SK-N-SH (cell line): ENCODE measurements around the gene MAGI2. TPM values are rescaled to one million over a fixed set of nuclear protein-coding genes. Genes with fewer than 3 reads are reported as not detected.
A peak's percentile ranks its signal among the peaks of the same experiment; 100 is the strongest.

Experiments
- CTCF ChIA-PET: fragments of 300-600, 350-600 bp; formaldehyde crosslinking; extraction: SDS; loops from one replicate; lab custom pipeline; 2021; lab: Yijun Ruan, JAX
- POLR2A ChIA-PET: fragments of 350-600 bp; sonication (Branson Sonifier 250); formaldehyde crosslinking; extraction: SDS; loops from one replicate; lab custom pipeline; 2020; ENCODE audit warnings: antibody characterized with exemption, inconsistent platforms; lab: Yijun Ruan, JAX
- DNase-seq: peaks from one replicate; pipeline ENCODE4 v3.0.0; 2012
- H2AFZ ChIP-seq: fragments of 200-600 bp; sonication (generic); 2 replicates; pipeline ENCODE4 v1.8.1; 2016; ENCODE audit warnings: antibody characterized with exemption, mild to moderate bottlenecking, low read depth
- H3F3A ChIP-seq: fragments of 200-600 bp; sonication (generic); replicated peaks from 2 replicates; pipeline ENCODE3; 2016; ENCODE audit warnings: antibody characterized with exemption, mild to moderate bottlenecking; ENCODE audit not compliant: insufficient read depth
- H3K27ac ChIP-seq, 2 experiments: fragments of 200-500 bp in 1 of 2; fragments of 200-600 bp in 1 of 2; sonication (Bioruptor generic) in 1 of 2; sonication (generic), shearing (Covaris generic) in 1 of 2; 2 replicates each; pipeline versions ENCODE4 v1.5.1 to v1.6.1; 2014 to 2016; ENCODE audit warnings: low read depth in 2 of 2, inconsistent platforms in 1 of 2, low read length in 1 of 2, mild to moderate bottlenecking in 1 of 2, mixed read lengths in 1 of 2
- H3K27me3 ChIP-seq: fragments of 200-600 bp; sonication (generic), shearing (Covaris generic); 2 replicates; pipeline ENCODE4 v1.6.1; 2016; ENCODE audit warnings: mixed run types; ENCODE audit not compliant: insufficient read depth
- H3K36me3 ChIP-seq, 2 experiments: fragments of 200-500 bp in 1 of 2; fragments of 200-600 bp in 1 of 2; sonication (Bioruptor generic) in 1 of 2; sonication (generic) in 1 of 2; replicated peaks in 1 of 2; 2 replicates each; pipeline versions ENCODE3 to v1.5.1; 2014 to 2016; ENCODE audit warnings: low read length in 1 of 2, mild to moderate bottlenecking in 1 of 2; ENCODE audit not compliant: insufficient read depth in 2 of 2, control insufficient read depth in 1 of 2
- H3K4me1 ChIP-seq, 2 experiments: fragments of 200-500 bp in 1 of 2; fragments of 200-600 bp in 1 of 2; sonication (Bioruptor generic) in 1 of 2; sonication (generic), shearing (Covaris generic) in 1 of 2; 2 replicates each; pipeline versions ENCODE4 v1.5.1 to v1.6.1; 2014 to 2016; ENCODE audit warnings: low read depth in 1 of 2, low read length in 1 of 2, mixed run types in 1 of 2; ENCODE audit not compliant: insufficient read depth in 2 of 2, control insufficient read depth in 1 of 2
- H3K4me2 ChIP-seq: fragments of 200-600 bp; sonication (generic), shearing (Covaris generic); 2 replicates; pipeline ENCODE4 v1.6.1; 2017; ENCODE audit warnings: mixed run types
- H3K4me3 ChIP-seq, 2 experiments: fragments of 200-500 bp in 1 of 2; fragments of 200-600 bp in 1 of 2; sonication (Bioruptor generic) in 1 of 2; sonication (generic), shearing (Covaris generic) in 1 of 2; 2 replicates each; pipeline versions ENCODE4 v1.5.1 to v1.8.1; 2014 to 2016; ENCODE audit warnings: low read depth in 2 of 2, inconsistent platforms in 1 of 2, low read length in 1 of 2, mild to moderate bottlenecking in 1 of 2, mixed read lengths in 1 of 2, moderate library complexity in 1 of 2
- H3K79me2 ChIP-seq: fragments of 200-600 bp; sonication (generic); 2 replicates; pipeline ENCODE4 v1.8.1; 2017; ENCODE audit warnings: mild to moderate bottlenecking; ENCODE audit not compliant: insufficient read depth
- H3K9ac ChIP-seq: fragments of 200-600 bp; sonication (generic); 2 replicates; pipeline ENCODE4 v1.6.1; 2017; ENCODE audit warnings: mixed run types
- H3K9me2 ChIP-seq: fragments of 200-600 bp; sonication (generic); 2 replicates; pipeline ENCODE4 v1.6.1; 2017; ENCODE audit warnings: mixed run types
- H3K9me3 ChIP-seq: fragments of 200-600 bp; sonication (generic); 2 replicates; pipeline ENCODE4 v1.6.1; 2017; ENCODE audit warnings: mixed run types, mild to moderate bottlenecking, moderate library complexity
- H4K20me1 ChIP-seq: fragments of 200-600 bp; sonication (generic); 2 replicates; pipeline ENCODE4 v1.6.1; 2017; ENCODE audit warnings: mild to moderate bottlenecking, mixed run types; ENCODE audit not compliant: insufficient read depth
- CHD2 ChIP-seq: fragments of 150-350 bp; IDR thresholded peaks from 2 replicates; pipeline ENCODE4 v1.6.1; 2018; ENCODE audit warnings: low read length; ENCODE audit not compliant: partially characterized antibody
- ELF1 ChIP-seq: IDR thresholded peaks from 2 replicates; pipeline ENCODE4 v1.4.0; 2012
- EP300 ChIP-seq, 2 experiments: IDR thresholded peaks; 2 replicates each; pipeline versions ENCODE4 v1.4.0 to v1.6.1; 2012; ENCODE audit warnings: borderline replicate concordance in 1 of 2, low read depth in 1 of 2, low read length in 1 of 2
- FOSL2 ChIP-seq: IDR thresholded peaks from 2 replicates; pipeline ENCODE4 v1.4.0; 2012; ENCODE audit warnings: low read depth, mild to moderate bottlenecking, moderate library complexity, borderline replicate concordance
- FOXJ3 ChIP-seq: sonication (generic); formaldehyde crosslinking; IDR thresholded peaks from 2 replicates; pipeline ENCODE4 v1.5.1; 2020; ENCODE audit warnings: mild to moderate bottlenecking, missing genetic modification reagents
- FOXM1 ChIP-seq: IDR thresholded peaks from 2 replicates; pipeline ENCODE4 v1.4.0; 2012; ENCODE audit warnings: low read depth, mild to moderate bottlenecking
- GATA2 ChIP-seq: sonication (generic); formaldehyde crosslinking; IDR thresholded peaks from 2 replicates; pipeline ENCODE4 v1.5.0; 2020; ENCODE audit warnings: mild to moderate bottlenecking, missing genetic modification reagents
- MXI1 ChIP-seq: IDR thresholded peaks from 2 replicates; pipeline ENCODE4 v1.6.1; 2012; ENCODE audit warnings: mild to moderate bottlenecking, low read depth, low read length, improper control_type of control experiment
- POLR2AphosphoS5 ChIP-seq: IDR thresholded peaks from 2 replicates; pipeline ENCODE4 v1.6.1; 2012; ENCODE audit warnings: low read depth, low read length
- RFX5 ChIP-seq: IDR thresholded peaks from 2 replicates; pipeline ENCODE4 v1.6.1; 2012; ENCODE audit warnings: mild to moderate bottlenecking, improper control_type of control experiment, low read length
- RXRA ChIP-seq: IDR thresholded peaks from 2 replicates; pipeline ENCODE4 v1.4.0; 2012; ENCODE audit warnings: low read depth, mild to moderate bottlenecking, borderline replicate concordance
- SIN3A ChIP-seq: IDR thresholded peaks from 2 replicates; pipeline ENCODE4 v1.6.1; 2012; ENCODE audit warnings: low read depth, mild to moderate bottlenecking, low read length, moderate library complexity, borderline replicate concordance
- TAF1 ChIP-seq: IDR thresholded peaks from 2 replicates; pipeline ENCODE4 v1.6.1; 2012; ENCODE audit warnings: low read depth, mild to moderate bottlenecking, low read length, moderate library complexity, borderline replicate concordance
- TCF12 ChIP-seq: IDR thresholded peaks from 2 replicates; pipeline ENCODE4 v1.4.0; 2012
- TEAD4 ChIP-seq: IDR thresholded peaks from 2 replicates; pipeline ENCODE4 v1.4.0; 2012; ENCODE audit warnings: mild to moderate bottlenecking, borderline replicate concordance; ENCODE audit not compliant: insufficient read depth
- WGBS: methylation state at CpG from one replicate; pipeline ENCODE4 v1.1.6; 2017; ENCODE audit warnings: low lambda C conversion rate; 5-methylcytosine and 5-hydroxymethylcytosine counted together
- polyA plus RNA-seq, 3 experiments: library from polyadenylated mRNA; depleted of rRNA; stranded (reverse); fragments of >200 nt; gene quantifications; 2 replicates each; pipeline ENCODE4 v1.2.3, GENCODE V29; 2012
- TF ChIP-seq, protein P1 (sequence below): IDR thresholded peaks from 2 replicates; pipeline ENCODE4 v1.6.1; 2012; ENCODE audit warnings: mild to moderate bottlenecking, low read depth, low read length, moderate library complexity
- TF ChIP-seq, protein P2 (sequence below): IDR thresholded peaks from 2 replicates; pipeline ENCODE4; 2012
- TF ChIP-seq, protein P3 (sequence below): IDR thresholded peaks from 2 replicates; pipeline ENCODE4 v1.4.0; 2012; ENCODE audit warnings: low read depth
- TF ChIP-seq, protein P4 (sequence below): fragments of 150-350 bp; IDR thresholded peaks from 2 replicates; pipeline ENCODE4 v1.6.1; 2016; ENCODE audit warnings: mild to moderate bottlenecking, low read depth, low read length
- TF ChIP-seq, protein P5 (sequence below): fragments of 150-350 bp; IDR thresholded peaks from 2 replicates; pipeline ENCODE4 v1.6.1; 2017; ENCODE audit warnings: antibody characterized with exemption, low read length, low read depth, borderline replicate concordance

The MAGI2 gene
- polyA plus RNA-seq, 1 of the 3 experiments (the other 2 are of a cell fraction) = 1.1 TPM

DNA sequence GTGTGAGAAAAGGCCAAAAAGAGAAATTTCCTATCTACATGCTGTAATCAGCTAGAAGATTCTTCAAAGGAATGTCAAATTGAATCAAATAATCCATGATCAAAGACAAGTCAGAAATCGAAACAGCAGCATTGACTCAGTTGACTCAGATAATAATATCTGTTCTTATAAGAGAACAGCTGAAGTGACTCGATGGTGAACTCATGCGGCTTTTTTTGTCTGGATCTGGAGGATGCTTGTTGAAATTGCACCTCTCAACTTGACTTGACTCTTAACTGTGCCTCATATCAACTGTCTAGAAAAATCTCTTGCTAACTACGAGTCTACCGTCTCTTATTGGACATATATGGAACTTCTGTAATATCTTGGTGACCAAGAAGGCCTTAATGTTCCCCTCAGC, 1055.4 kb downstream of the MAGI2 start:
- no peaks in the 10 kb centered on the region for H3K36me3 ChIP-seq
- 79% methylated on average over 5 of the region's 5 CpGs for WGBS
- ChIA-PET CTCF (no interaction called here), POLR2A (no interaction called here)
- H3K79me2 ChIP-seq = no peaks in the 10 kb centered on the region
- no peaks in the 10 kb centered on the region for H3K9me3 ChIP-seq
- H3K4me3 ChIP-seq = no peak overlapping the region
- no peaks in the 10 kb centered on the region for H3K27me3 ChIP-seq
- no peaks in the 10 kb centered on the region for H3F3A ChIP-seq
- H3K27ac ChIP-seq = no peak overlapping the region
- no peak for DNase-seq
- H3K4me1 ChIP-seq = no peaks in the 10 kb centered on the region
- H3K4me2 ChIP-seq = no peak overlapping the region
- no peak for TF ChIP-seq FOSL2
- TF ChIP-seq, protein P1, sequence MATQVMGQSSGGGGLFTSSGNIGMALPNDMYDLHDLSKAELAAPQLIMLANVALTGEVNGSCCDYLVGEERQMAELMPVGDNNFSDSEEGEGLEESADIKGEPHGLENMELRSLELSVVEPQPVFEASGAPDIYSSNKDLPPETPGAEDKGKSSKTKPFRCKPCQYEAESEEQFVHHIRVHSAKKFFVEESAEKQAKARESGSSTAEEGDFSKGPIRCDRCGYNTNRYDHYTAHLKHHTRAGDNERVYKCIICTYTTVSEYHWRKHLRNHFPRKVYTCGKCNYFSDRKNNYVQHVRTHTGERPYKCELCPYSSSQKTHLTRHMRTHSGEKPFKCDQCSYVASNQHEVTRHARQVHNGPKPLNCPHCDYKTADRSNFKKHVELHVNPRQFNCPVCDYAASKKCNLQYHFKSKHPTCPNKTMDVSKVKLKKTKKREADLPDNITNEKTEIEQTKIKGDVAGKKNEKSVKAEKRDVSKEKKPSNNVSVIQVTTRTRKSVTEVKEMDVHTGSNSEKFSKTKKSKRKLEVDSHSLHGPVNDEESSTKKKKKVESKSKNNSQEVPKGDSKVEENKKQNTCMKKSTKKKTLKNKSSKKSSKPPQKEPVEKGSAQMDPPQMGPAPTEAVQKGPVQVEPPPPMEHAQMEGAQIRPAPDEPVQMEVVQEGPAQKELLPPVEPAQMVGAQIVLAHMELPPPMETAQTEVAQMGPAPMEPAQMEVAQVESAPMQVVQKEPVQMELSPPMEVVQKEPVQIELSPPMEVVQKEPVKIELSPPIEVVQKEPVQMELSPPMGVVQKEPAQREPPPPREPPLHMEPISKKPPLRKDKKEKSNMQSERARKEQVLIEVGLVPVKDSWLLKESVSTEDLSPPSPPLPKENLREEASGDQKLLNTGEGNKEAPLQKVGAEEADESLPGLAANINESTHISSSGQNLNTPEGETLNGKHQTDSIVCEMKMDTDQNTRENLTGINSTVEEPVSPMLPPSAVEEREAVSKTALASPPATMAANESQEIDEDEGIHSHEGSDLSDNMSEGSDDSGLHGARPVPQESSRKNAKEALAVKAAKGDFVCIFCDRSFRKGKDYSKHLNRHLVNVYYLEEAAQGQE = no peak
- TF ChIP-seq TCF12 = no peak
- no peak for TF ChIP-seq POLR2AphosphoS5
- TF ChIP-seq, protein P2, sequence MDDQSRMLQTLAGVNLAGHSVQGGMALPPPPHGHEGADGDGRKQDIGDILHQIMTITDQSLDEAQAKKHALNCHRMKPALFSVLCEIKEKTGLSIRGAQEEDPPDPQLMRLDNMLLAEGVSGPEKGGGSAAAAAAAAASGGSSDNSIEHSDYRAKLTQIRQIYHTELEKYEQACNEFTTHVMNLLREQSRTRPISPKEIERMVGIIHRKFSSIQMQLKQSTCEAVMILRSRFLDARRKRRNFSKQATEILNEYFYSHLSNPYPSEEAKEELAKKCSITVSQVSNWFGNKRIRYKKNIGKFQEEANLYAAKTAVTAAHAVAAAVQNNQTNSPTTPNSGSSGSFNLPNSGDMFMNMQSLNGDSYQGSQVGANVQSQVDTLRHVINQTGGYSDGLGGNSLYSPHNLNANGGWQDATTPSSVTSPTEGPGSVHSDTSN = no peak
- TF ChIP-seq GATA2 = no peak
- no peak for TF ChIP-seq ELF1
- no peak for TF ChIP-seq RXRA
- no peak for TF ChIP-seq RFX5
- TF ChIP-seq, protein P3, sequence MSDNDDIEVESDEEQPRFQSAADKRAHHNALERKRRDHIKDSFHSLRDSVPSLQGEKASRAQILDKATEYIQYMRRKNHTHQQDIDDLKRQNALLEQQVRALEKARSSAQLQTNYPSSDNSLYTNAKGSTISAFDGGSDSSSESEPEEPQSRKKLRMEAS = no peak
- H3K9ac ChIP-seq = no peak overlapping the region
- H2AFZ ChIP-seq = no peak overlapping the region
- no peaks in the 10 kb centered on the region for H3K9me2 ChIP-seq
- H4K20me1 ChIP-seq = no peaks in the 10 kb centered on the region

DNA sequence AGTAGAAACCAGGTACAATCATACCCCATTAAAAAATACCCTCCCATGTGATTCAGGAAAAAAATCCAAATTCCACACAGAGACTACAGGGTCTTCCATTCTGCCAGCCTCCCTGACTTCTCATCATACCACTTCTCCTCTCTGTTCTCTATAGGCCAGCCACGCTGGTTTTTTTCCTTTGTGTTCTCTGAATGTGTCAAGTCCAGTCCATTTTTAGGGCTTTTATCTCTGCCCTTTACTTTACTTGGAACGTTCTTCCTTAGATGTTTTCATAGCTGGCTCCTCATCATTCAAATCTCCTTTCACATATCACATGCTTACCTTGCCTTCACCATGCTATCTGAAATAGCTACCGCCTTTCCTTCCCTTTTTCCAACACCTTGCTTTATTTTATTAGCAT, 1057.3 kb downstream of the MAGI2 start:
- Histone ChIP-seq H3K27ac (peak overlapping the region in 1 of 2 experiments; percentile 43; a peak in 1 of 4 replicates), H3F3A (no peaks in the 10 kb centered on the region), H3K4me1 (no peaks in the 10 kb centered on the region), H3K4me3 (no peak overlapping the region), H3K9me3 (no peaks in the 10 kb centered on the region), H3K79me2 (no peaks in the 10 kb centered on the region), H3K9ac (no peak overlapping the region), H3K27me3 (no peaks in the 10 kb centered on the region), H3K9me2 (no peaks in the 10 kb centered on the region), H2AFZ (no peak overlapping the region), H3K36me3 (no peaks in the 10 kb centered on the region), H4K20me1 (no peaks in the 10 kb centered on the region), H3K4me2 (0 out of 2 replicates have a peak overlapping the region, but pooled peaks have one; percentile 4)
- POLR2A ChIA-PET = no interaction called here
- TF ChIP-seq, protein P4, sequence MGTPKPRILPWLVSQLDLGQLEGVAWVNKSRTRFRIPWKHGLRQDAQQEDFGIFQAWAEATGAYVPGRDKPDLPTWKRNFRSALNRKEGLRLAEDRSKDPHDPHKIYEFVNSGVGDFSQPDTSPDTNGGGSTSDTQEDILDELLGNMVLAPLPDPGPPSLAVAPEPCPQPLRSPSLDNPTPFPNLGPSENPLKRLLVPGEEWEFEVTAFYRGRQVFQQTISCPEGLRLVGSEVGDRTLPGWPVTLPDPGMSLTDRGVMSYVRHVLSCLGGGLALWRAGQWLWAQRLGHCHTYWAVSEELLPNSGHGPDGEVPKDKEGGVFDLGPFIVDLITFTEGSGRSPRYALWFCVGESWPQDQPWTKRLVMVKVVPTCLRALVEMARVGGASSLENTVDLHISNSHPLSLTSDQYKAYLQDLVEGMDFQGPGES = no peak
- TF ChIP-seq TEAD4 (no peak), EP300 (IDR thresholded peaks at IDR 0.05; ENCODE audit: borderline replicate concordance in 1 of 2, low read depth in 1 of 2, low read length in 1 of 2) (no peak), FOXJ3 (CRISPR knock-in tag) (no peak), MXI1 (no peak), FOXM1 (no peak), TAF1 (no peak), RXRA (no peak), ELF1 (no peak), CHD2 (no peak), SIN3A (no peak)
- TF ChIP-seq, protein P5, sequence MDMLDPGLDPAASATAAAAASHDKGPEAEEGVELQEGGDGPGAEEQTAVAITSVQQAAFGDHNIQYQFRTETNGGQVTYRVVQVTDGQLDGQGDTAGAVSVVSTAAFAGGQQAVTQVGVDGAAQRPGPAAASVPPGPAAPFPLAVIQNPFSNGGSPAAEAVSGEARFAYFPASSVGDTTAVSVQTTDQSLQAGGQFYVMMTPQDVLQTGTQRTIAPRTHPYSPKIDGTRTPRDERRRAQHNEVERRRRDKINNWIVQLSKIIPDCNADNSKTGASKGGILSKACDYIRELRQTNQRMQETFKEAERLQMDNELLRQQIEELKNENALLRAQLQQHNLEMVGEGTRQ = no peak
- TF ChIP-seq, protein P2 = no peak
- CTCF ChIA-PET = interaction anchor here (0.7 to 1.1 kb wide), 2 partner anchors 96 to 665 kb away, joined by 3 read pairs; no protein-coding TSS in a partner anchor
- WGBS = 71% methylated on average over 3 of the region's 3 CpGs
- DNase-seq = no peak
